HG02973 (cell line): ENCODE measurements around the gene COL23A1.

Experiments used
- ATAC-seq: cut with Tn5 transposase; IDR thresholded peaks from one replicate; pipeline ENCODE4 v1.9.1; 2021; ENCODE audit warnings: moderate library complexity; ENCODE audit not compliant: unreplicated experiment

Gene COL23A1

DNA sequence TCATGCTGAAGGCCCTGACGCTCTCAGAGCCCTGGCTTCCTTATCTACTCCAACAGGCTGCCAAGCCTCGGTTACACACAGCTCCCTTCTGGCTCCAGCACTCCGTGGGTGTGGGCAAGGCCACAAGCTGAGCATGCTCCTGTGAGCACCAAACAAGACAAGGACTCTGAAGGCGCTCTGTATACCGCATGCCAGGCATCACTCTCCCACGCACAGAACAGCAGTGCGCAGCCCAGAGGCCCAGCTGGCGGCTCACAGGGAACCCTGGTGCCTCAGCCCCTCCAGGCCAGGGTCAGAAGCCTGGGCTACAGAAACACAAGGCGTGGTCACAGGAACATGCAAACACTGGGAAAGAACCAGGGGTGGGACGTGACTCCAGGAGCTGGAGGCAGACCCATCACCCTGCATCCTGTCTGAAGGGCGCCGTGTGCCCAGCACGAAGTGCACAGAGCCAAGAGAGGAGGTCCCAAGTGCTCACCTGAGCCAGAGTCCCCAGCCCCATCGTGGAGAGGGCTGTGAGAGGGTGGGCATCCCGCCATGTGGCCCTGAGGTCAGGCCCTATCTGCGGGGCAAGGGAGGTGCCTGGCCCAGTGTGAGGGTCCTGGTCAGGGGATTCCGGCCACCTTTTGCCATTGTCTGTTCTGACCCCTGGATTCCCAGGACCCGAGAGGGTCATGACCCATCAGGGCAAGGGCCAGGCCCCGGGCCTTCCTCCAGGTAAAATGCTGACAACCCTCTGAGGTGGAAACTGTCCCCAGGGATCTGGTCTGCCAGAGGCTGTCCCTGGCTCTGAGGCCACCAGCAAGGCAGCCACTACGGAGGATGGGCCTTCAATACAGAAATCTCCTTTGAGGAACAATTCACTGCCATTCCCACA, 54.7 kb downstream of the COL23A1 start:
- no peak for ATAC-seq

DNA sequence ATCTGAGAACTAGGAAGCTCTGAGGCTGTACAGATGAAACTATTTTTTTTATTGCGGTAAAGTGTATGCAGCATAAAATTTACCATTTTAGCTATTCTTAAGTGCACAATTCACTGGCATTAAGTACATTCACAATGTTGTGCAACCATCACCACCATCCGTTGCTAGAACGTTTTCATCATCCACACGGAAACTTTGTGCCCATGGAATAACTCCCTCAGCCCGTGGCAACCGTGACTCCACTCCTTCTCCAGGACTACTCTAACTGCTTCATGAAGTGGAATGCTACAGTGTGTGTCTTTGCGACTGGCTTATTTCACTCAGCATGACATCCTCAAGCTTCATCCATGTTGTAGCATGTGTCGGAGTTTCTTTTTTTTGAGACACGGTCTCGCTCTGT, 57.1 kb downstream of the COL23A1 start:
- ATAC-seq = no peak

DNA sequence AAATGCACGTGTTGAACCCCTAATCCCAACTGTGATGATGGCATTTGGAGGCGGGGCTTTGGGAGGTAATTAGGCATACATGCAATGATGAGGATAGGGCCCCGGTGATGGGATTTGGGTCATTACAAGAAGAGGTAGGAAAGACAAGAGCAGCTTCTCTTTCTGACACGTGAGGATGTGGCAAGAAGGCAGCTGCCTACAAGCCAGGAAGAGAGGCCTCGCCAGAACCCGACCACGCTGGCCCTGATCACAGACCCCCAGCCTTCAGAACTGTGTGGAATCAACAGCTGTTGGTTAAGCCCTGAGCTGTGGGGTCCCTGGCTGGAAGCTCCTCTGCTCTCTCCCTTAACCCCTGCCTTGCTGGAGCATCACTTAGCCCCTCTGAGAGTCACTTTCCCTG, 57.5 kb downstream of the COL23A1 start:
- no peak for ATAC-seq

DNA sequence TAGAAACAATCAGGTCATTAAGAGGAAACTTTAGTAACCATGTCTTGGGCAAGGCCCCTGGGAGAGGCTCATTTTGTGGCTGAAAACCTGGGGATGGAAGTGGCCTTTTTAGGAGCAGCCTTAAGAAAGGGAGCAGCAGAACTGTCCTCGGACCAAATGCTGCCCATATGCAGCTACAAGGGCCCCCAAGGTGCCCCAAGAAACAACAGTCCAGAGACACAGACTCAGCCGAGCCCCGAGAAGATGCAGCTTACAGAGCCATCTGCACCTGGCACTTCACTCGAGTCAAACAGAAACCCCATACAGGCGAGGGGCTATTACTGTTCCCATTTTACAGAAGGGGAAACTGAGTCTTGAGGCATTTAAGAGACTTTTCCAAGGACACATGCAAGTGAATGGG, 58.0 kb downstream of the COL23A1 start:
- no peak for ATAC-seq

DNA sequence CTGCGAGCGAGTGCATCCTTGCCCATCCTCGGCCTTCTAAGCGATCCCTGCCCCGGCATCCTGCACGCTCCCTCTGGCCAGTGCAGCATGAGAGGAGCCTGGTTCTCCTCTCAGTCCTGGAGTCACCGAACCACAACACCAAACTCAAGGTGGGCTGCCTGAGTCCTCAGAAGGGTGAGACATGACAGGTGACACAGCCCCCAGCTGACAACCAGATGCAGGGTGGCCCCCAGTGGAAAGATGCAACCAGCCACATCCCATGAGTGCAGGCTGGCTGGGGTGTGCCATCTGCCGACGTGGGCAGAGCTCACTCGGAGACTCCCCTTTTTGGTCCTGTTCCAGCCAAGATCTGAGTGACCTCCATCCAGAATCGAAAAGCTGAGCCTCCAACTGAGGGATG, 58.4 kb downstream of the COL23A1 start:
- no peak for ATAC-seq

DNA sequence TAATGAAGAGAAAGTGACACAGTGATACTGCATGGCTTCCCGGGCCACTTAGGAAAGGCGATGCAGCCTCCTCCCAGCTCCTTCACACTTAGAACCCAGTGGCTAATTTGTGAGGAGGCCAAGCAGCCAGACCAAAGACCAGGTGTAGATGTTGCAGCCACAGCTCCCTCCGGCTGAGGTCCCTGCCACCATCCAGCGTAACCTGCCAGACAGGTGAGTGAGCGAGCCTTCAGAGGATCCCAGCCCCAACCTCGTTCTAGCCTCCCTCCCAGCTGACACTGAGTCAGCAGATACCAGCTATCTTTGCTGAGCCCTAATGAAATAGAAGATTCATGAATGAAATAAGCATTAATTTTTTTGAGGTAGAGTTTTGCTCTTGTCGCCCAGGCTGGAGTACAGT, 59.7 kb downstream of the COL23A1 start:
- ATAC-seq = no peak

DNA sequence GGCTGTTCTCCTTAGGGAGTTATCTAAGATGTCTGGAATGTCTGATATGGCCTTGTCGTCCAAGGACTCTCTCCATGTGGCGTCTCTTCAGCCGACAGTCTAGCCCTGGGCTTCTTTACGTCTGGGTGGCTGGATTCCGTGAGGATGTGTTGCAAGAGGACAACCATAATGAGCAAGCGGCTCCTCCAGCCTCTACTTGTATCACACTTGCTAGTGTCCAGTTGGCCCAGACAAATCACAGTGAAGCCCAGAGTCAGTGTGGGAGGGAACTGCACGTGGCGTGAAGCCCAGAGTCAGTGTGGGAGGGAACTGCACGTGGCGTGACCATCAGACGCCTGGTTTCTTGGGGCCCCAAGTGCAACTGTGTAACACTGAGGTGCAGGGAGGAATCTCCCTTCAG, 61.1 kb downstream of the COL23A1 start:
- ATAC-seq = no peak

DNA sequence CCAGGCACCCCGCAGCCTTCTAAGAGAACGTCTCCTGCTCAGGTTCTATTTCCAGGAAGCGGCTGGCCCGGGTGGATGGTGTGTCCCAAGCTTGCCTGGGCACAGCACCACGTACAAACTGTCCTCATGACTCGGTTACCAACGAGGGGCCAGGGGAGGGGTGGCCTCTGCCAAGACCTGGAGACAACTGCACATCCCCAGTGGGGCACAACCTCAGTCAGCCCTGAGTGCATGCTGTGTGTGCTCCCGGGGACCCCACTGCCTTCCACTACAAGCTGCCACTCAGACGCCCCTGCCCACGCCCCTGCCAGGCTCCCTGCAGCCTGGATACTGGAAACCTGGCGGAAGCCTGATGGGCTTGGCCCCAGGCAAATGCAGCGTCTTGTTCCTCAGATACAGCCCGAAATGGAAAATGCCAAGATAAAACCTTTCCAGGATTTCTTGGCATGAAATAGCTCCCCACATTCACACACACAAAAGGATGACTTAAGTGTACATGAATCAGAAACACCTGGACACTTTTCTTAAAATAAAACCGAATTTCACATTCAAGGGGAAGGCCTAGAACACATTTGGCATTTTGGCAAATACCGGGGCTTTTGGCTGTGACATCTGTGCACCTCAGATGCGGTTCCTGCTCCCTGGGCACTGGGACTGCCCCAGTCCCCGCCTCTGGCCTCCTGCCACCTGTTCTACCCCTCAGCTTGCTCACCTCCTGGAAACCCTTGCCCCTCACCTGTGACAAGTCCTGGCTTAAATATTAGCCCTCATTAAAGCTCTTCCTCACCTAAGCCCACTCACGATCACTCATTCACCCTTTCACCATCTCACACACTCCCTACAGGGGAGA, 62.5 kb downstream of the COL23A1 start:
- ATAC-seq = no peak

DNA sequence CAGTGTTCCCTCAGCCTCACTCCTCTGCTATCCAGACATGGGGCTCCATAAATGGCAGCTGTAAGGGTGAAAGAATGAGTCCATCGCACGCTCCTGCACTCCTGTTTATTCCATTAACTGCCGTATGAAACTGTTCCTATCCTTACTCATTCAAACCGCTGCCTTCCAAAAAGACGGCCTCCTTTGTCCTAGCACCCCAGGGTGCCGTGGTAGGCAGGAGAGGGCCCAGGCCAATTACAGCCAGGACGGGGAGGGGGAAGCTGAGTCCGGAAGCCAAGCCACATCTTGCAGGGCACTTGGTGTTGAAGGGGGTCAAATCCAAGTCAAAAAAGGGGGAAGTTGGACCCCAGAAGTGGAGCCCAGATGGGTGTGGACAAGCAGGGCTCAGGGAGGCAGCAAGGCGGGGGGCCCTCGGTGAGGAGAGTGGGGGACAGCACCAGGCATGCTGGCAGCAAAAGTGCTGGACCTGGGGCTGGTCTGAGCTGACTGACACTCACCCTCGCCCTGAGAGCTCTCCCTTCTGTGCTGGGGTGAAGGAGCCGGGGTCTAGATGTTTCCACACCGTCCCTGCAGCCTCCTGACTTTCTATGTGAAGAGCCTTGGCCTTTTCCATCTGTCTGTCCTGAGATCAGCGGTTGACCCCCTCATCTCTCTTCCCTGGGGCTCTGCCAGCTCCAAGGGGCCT, 63.3 kb downstream of the COL23A1 start:
- no peak for ATAC-seq

DNA sequence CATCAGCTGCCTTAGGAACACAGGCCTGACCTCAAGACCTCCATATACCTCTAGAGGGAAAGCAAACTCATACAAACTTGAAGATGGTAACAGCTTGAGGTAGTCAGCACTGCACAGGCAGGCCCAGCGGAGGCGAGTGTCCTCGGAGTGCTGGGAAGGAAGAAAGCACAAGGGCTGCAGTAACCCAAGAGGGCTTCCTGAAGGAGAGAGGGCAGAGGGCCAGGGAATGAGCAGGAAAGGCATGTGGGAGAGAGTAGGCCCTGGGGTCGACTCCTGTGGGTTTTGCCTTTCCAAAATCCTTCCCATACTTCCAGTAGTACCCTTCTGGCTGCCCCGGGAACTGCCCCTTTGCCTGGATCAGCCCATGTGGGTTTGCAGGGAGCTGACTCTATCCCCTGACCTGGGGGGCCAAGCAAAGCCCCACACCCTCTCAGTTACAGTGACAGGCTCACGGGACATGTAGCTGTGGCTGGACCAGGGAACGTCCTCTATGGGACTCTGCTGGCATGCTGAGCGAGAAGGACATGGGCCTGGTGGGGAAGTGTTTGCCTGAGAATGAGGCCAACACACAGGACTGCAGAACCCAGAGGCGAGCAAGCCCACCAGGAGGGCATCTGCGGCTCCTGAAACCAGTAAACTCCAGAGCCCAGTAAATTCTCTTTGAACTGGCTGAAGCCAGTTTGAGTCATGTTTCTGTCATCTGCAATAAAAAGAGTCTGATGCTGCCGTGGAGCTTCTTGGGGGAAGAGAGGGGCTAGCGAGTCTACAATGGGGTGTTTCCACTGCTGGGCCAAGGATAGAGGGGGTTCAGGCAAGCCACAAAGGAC, 64.1 kb downstream of the COL23A1 start:
- no peak for ATAC-seq

DNA sequence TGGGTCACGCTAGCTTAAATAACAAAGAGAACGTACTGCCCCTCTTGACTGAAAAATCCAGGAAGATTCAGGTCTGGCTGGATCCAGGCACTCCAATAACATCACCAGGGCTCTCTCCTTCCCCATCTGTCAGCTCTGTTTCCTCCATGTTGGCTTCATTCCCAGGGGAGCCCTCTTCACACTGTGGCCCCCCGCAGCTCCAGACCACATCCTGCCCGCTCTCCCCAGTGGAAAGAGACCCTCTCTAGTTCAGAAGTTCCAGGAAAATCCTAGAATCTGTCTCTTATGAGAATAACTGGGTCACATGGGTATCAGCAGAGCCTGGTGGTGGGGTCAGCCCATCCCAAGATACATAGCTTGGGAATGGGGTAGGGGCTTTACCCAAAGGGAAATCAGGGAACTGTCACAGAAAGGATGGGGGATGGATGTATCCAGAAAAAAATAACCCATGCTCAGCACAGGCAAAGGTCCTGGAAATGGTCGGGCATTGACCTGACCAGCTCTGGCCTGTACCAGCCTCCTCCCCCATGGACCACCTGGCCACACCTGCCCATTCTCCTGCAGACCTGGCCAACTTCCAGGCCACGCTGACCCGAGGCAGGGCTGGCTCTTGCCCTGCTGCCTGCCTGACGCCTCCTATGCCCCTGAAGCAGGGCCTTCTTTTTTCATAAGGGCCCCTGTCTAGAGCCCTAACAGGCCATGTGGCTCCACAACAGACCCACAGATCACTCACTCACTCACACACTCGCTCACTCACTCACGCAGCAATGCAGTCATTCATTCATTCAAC, 65.9 kb downstream of the COL23A1 start:
- ATAC-seq = no peak

DNA sequence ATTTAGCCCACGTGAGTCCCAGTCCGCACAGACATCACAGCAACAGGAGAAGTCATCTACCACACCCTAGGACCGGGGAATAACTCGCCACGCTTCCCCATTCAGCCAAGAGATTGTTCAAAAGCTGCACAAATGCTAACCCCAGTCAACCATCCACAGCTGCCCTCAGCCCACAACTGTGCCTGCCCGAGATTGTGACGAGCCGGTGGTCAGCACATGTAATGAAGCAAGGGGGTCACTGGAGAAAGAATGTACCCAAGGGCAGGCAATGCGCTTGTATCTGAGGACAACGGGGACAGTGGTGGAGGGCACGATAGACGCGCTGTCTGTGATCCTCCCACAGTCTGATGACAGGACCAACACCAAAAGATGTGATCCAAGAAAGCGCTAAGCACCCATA, 67.8 kb downstream of the COL23A1 start:
- no peak for ATAC-seq

DNA sequence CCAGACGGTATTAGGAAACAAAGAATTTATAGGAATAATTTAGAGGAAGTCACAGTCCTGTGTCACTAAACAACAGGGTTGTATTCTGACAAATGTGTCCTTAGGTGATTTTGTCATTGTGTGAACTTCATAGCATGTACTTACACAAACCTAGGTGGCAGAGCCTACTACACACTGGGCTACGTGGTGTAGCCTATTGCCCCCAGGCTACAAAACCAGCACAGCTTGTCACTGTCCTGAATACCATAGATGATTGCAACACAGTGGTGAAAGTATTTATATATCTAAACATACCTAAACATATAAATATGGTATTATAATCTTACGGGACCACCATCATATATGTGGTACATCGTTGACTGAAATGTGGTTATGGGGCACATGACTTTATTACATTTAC, 69.3 kb downstream of the COL23A1 start:
- ATAC-seq = no peak

DNA sequence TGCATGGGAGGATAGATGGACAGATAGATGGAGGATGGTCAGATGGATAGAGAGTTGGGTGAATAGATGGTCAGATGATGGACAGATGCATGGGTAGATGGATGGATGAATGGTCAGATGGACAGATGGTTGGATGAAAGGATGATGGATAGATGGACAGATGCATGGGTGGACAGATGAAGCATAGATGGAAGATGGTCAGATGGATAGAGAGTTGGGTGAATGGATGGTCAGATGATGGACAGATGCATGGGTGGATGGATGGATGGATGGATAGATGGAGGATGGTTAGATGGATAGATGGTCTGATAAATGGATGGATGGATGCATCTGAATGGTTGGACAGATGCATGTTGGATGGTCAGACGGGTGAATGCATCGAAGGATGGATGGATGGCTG, 70.4 kb downstream of the COL23A1 start:
- ATAC-seq = no peak

DNA sequence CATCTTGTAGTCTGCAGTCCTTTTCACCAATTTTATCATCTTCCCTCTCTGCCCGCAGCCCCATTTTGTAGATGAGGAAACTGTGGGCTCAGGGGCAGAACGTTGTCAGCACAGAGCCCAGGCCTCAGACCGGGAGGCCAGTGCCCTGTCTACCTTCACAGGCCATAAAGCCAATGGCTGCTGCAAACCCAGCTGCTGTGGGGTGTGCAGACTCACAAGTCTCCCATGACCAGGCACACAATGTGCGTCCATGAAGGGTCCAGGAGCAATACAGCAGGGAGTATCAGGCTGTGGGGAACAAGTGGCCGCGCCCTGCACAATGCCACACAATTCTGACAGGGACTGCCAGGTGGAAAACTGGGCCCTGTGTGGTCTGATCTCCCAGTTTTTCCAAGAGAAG, 71.0 kb downstream of the COL23A1 start:
- ATAC-seq = no peak

DNA sequence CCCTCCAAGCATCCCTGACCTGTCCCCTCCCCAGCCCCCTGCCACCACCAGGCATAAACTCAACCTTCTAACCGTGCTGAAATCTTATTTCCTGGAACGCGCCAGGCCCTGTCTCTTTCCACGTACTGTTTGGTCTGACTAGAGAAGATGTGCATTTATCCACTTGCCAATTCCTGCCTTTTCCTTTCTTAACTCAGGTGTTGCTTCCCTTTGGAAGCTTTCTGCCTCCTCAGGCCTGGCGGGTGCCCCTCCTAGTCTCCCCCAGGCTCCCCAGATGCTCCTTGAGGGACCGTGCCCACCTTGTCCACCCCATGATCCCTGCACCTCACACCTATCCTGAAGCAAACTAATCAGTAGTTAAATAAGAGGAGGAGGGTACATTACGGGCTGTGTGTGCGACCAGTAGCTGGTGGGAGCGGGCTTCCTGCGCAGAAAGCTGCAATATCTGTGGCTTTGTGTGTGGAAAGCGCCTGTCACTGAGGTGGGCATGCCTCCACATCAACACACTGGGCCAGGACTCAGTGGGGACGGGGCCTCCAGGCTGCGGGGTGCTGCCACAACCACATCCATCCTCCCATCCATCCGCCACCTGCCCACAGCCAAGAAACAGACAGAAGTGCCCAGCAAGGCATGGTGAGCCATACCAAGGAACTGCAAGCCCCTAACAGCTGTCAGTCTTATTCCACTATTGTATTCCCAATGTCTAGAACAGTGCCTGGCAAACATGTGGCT, 73.5 kb downstream of the COL23A1 start:
- ATAC-seq = no peak

DNA sequence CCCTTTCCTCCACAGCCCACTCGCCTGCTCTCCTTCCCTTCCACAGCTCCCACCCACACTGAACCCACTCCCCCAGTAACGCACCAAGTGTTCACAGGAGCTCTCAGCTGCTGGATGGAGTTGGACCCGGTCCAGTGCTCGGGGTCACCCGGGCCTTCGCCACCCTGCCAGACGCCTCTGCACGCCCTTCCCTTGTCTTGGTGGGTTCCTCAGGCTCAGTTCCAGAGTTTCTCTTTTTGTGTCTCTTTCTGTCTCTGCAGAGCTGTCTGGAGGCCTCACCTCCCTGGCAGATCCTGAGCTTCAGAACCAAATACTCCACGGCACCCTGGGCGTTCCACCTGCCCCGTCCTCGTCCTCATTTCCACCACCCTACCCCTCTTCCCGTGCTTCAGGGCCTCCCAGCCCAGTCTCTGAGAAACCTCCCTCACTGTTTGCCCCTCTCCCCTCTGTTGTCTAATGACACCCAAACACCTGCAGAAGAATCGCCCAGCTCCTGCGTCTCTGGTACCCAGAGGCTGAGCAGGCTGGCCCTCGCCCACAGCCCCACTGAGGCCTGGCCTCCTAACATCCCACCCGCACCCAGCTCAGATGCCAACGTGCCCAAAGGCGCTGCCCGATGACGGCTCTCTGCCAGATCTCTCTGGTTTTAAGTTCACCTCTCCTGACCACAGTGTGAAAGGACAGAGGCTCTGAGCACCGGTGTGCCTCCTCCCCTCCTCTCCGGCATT, 74.3 kb downstream of the COL23A1 start:
- no peak for ATAC-seq

DNA sequence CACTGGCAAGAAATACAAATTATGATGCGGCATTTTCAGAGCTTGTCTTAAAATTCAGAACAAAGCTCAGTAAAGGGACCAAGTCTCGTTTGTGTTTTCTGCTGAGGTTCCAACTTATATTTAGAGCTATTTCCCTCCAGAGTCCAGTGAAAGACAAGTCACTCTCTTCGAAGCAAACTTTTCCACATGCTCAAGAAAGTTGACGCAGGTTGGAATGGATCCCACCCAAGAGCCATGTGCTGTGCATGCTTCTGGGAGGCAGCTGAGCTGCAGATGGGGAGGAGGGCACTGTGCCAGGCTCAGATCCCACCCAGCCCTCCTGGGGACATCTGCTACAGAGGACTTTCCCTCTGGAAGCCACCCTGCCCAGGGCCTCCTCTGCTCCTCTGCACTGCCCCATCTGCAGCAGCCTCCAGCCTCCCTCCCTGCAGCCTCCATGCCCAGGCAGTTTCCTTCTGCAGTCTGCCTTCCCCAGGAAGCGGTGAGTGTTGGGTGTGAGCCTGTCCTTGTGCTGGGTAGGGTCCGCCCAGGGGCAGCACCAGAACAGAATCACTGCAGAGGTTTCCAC, 75.3 kb downstream of the COL23A1 start:
- ATAC-seq = no peak
